Stimulated activated CD8-positive, alpha-beta memory T cell treated with anti-CD3 and anti-CD28 coated beads, Interleukin-4, amount 100 ng/mL, for 1 hour (primary cell): ENCODE measurements around the gene COQ8A.

Experiments used
- DNase-seq, 2 donors: peaks; one replicate each; pipeline ENCODE4 v3.0.0-alpha.2; 2020; ENCODE audit warnings: low read depth in 2 of 2, low spot score in 1 of 2

Gene COQ8A

GRCh38 chr1:227003165-227003564 lies 63.1 kb downstream of the COQ8A start:
- DNase-seq: no peak

- no peak for DNase-seq
Observed at GRCh38 chr1:227004796-227005195, 64.7 kb downstream of the COQ8A start.

- no peak for DNase-seq
Observed at GRCh38 chr1:227006226-227006796, 66.2 kb downstream of the COQ8A start.

GRCh38 chr1:227009937-227010336 lies 69.8 kb downstream of the COQ8A start:
- no peak for DNase-seq

GRCh38 chr1:227010645-227011044 lies 70.6 kb downstream of the COQ8A start:
- no peak for DNase-seq

GRCh38 chr1:227016990-227017389 lies 76.9 kb downstream of the COQ8A start:
- no peak for DNase-seq

- no peak for DNase-seq
Observed at GRCh38 chr1:227032396-227032795, 92.3 kb downstream of the COQ8A start.

GRCh38 chr1:227033880-227034279 lies 93.8 kb downstream of the COQ8A start:
- DNase-seq: no peak

- no peak for DNase-seq
Observed at GRCh38 chr1:227035316-227035715, 95.2 kb downstream of the COQ8A start.

GRCh38 chr1:227037121-227037520 lies 97.0 kb downstream of the COQ8A start:
- no peak for DNase-seq
